A549 (cell line): ENCODE measurements around the gene IGSF9B.

ENCODE experiments used
- CBX8 ChIP-seq: fragments of 200-600 bp; sonication (generic); IDR thresholded peaks from 2 replicates; pipeline ENCODE4 v1.6.1; 2016
- CHD2 ChIP-seq: fragments of 150-350 bp; IDR thresholded peaks from 2 replicates; pipeline ENCODE4 v1.6.1; 2014; ENCODE audit warnings: low read length; ENCODE audit not compliant: partially characterized antibody
- CHD4 ChIP-seq: fragments of 200-600 bp; sonication (generic); IDR thresholded peaks from 2 replicates; pipeline ENCODE4 v1.6.1; 2016; ENCODE audit warnings: antibody characterized with exemption, mild to moderate bottlenecking, borderline replicate concordance
- CTCF ChIP-seq: fragments of >200 bp; sonication (Bioruptor Twin); formaldehyde crosslinking; IDR thresholded peaks from 3 replicates; pipeline ENCODE4 v1.5.1; 2016
- HMGXB4 ChIP-seq: fragments of 250-450 bp; sonication (Bioruptor Pico); IDR thresholded peaks from 2 replicates; pipeline ENCODE4 v1.5.0; 2021; ENCODE audit warnings: mild to moderate bottlenecking, moderate library complexity, borderline replicate concordance
- JUN ChIP-seq, 2 experiments: fragments of >200 bp; sonication (Bioruptor Twin); formaldehyde crosslinking; IDR thresholded peaks; 2 replicates in 1 of 2; 3 replicates in 1 of 2; pipeline ENCODE4 v1.6.1; 2016 to 2017
- MAFK ChIP-seq: fragments of 450-650 bp; IDR thresholded peaks from 2 replicates; pipeline ENCODE4 v1.6.1; 2014; ENCODE audit not compliant: partially characterized antibody
- POLR2A ChIP-seq: IDR thresholded peaks from 2 replicates; pipeline ENCODE4 v1.6.1; 2012; ENCODE audit warnings: mild to moderate bottlenecking, low read length
- POLR2AphosphoS2 ChIP-seq: conservative IDR thresholded peaks from 2 replicates; pipeline ENCODE4 v1.6.1; 2012; ENCODE audit warnings: low read length, improper control_type of control experiment, inconsistent platforms

GRCh38 chr11:133936136-133936535 lies 20.6 kb downstream of the IGSF9B start:
- TF ChIP-seq MAFK, result no peak
- TF ChIP-seq CHD4, result no peak
- TF ChIP-seq JUN (IDR thresholded peaks at IDR 0.05), result no peak
- no peak for TF ChIP-seq POLR2AphosphoS2
- TF ChIP-seq CHD2, result no peak
- no peak for TF ChIP-seq CTCF
- no peak for TF ChIP-seq POLR2A
- no peak for TF ChIP-seq HMGXB4 (CRISPR knock-in tag)
- no peak for TF ChIP-seq CBX8
